ENCODE data around the gene ITGB3BP. TPM values are rescaled to one million over a fixed set of nuclear protein-coding genes. Genes with fewer than 3 reads are reported as not detected.

The ITGB3BP gene
- total RNA-seq, 1 experiment from 2014 or later, result 50.2 TPM

- H2AFZ ChIP-seq (ENCODE audit: low read depth, low read length, poor library complexity, severe bottlenecking), result no peak overlapping the region
- no peak overlapping the region for H3K27ac ChIP-seq (ENCODE audit: low read depth, low read length)
- H3K9me2 ChIP-seq (ENCODE audit: insufficient read depth), result no peaks in the 10 kb centered on the region
- ATAC-seq (no peak), DNase-seq (ENCODE audit: low read depth, low spot score) (no peak)
- H3K36me3 ChIP-seq (ENCODE audit: control insufficient read depth in 1 of 2, insufficient read depth in 2 of 2, low read length in 2 of 2), result no peaks in the 10 kb centered on the region
- POLR2A ChIA-PET, result no interaction called here
- no peak overlapping the region for H3K9ac ChIP-seq (ENCODE audit: low read length)
- no peaks in the 10 kb centered on the region for H3K27me3 ChIP-seq (ENCODE audit: insufficient read depth, low read length)
- H4K20me1 ChIP-seq (ENCODE audit: insufficient read depth), result no peaks in the 10 kb centered on the region
- H3K4me3 ChIP-seq (replicated peaks in 1 of 2; ENCODE audit: low read depth in 1 of 2, low read length in 2 of 2), result no peak overlapping the region
- RAD21 ChIA-PET (ENCODE audit: low non-redundant PET in 1 of 2, low total read pairs in 2 of 2, uncharacterized antibody in 2 of 2, unreplicated experiment in 2 of 2), result no interaction called here
- no peaks in the 10 kb centered on the region for H3K79me2 ChIP-seq (ENCODE audit: insufficient read depth, low read length)
- intact Hi-C loops (cut with micrococcal nuclease), result no loop called here
- no peak for TF ChIP-seq POLR2A (IDR thresholded peaks at IDR 0.05; ENCODE audit: borderline replicate concordance, extremely low read depth, insufficient read depth, insufficient read length)
- TF ChIP-seq EGR1 (IDR thresholded peaks at IDR 0.05; ENCODE audit: low read depth), result no peak
- no peak for TF ChIP-seq SP1 (IDR thresholded peaks at IDR 0.05; ENCODE audit: low read depth)
- TF ChIP-seq TCF7L2 (IDR thresholded peaks at IDR 0.05; ENCODE audit: borderline replicate concordance, extremely low read depth, insufficient read depth, insufficient read length), result no peak
- no peak for TF ChIP-seq REST (IDR thresholded peaks at IDR 0.05; ENCODE audit: low read depth)
- no peak for TF ChIP-seq POLR2AphosphoS5 (IDR thresholded peaks at IDR 0.05; ENCODE audit: low read depth, low read length)
- no peak for TF ChIP-seq CBX3 (IDR thresholded peaks at IDR 0.05; ENCODE audit: low read depth)
- no peak for TF ChIP-seq CEBPB (IDR thresholded peaks at IDR 0.05; ENCODE audit: low read depth)
- no peak for TF ChIP-seq EZH2phosphoT487 (IDR thresholded peaks at IDR 0.05; ENCODE audit: borderline replicate concordance)
- TF ChIP-seq EZH2 (IDR thresholded peaks at IDR 0.05), result no peak
- no peak for TF ChIP-seq ATF3 (IDR thresholded peaks at IDR 0.05)
- no peak for TF ChIP-seq MAX (IDR thresholded peaks at IDR 0.05)
- no peak for TF ChIP-seq ELF1 (IDR thresholded peaks at IDR 0.05; ENCODE audit: borderline replicate concordance, low read depth)
- TF ChIP-seq SRF (IDR thresholded peaks at IDR 0.05; ENCODE audit: low read depth), result no peak
- TF ChIP-seq ZFX (IDR thresholded peaks at IDR 0.05), result no peak
- no TSS peak for BruUV-seq (replicated peaks)
- H3K4me1 ChIP-seq (ENCODE audit: control insufficient read depth in 1 of 2, insufficient read depth in 2 of 2, low read length in 2 of 2), result no peaks in the 10 kb centered on the region
- no peaks in the 10 kb centered on the region for H3K9me3 ChIP-seq (ENCODE audit: control insufficient read depth in 1 of 2, insufficient read depth in 1 of 2, low read depth in 1 of 2, low read length in 2 of 2)
- H3K4me2 ChIP-seq (ENCODE audit: low read length), result no peak overlapping the region
- CTCF ChIA-PET, result interaction anchor here (1.5 kb wide), 1 partner anchor 12 kb away, joined by 3 read pairs; no protein-coding TSS in a partner anchor
Measured at GRCh38 chr1:63569640-63570316, 46.8 kb upstream of the ITGB3BP start.

Data from HCT116 (cell line).